ENCODE measurements around the gene DNAJC19. TPM values are rescaled to one million over a fixed set of nuclear protein-coding genes. Genes with fewer than 3 reads are reported as not detected.

Gene DNAJC19
- total RNA-seq, 1 experiment from 2014 or later = 82.0 TPM

DNA sequence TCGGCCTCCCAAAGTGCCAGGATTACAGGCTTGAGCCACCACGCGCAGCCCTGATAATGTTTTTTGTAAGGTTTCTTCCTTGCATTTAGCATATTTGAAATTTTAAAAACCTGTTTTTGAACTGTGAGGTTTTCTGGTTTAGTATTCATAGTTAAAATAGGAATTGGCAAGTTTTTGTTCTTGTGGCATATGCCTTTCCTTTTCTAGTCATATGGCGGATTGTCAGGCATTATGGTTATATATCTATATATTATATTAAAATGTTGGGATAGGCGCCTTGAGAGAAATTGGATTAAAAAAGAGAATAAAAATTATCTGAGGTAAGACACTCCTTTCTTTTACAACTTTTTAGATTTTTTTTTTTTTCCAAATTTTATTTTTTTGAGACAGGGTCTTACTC lies 48.7 kb downstream of the DNAJC19 start:
- Histone ChIP-seq H2BK120ac (ENCODE audit: low read depth, low read length, poor library complexity, severe bottlenecking) (no peak overlapping the region), H3K56ac (ENCODE audit: insufficient read length, low read depth, low read length) (no peak overlapping the region), H4K5ac (ENCODE audit: insufficient read length, low read depth, low read length) (no peak overlapping the region), H3K9me3 (ENCODE audit: control insufficient read depth, low read depth, low read length) (no peaks in the 10 kb centered on the region), H3K79me2 (ENCODE audit: insufficient read depth, low read length) (peaks cover 14% of the 10 kb centered on the region; the same call in 1 of the 2 replicates), H3K4ac (ENCODE audit: low read depth, low read length) (no peak overlapping the region), H3K4me2 (ENCODE audit: insufficient read depth, insufficient read length, low read length) (no peak overlapping the region), H3K27ac (ENCODE audit: insufficient read length, low read depth, low read length) (no peak overlapping the region), H2BK20ac (ENCODE audit: low read depth, low read length, poor library complexity, severe bottlenecking) (no peak overlapping the region), H3K14ac (ENCODE audit: insufficient read depth, low read length) (no peak overlapping the region), H2AFZ (ENCODE audit: low read length) (no peak overlapping the region), H3K23ac (ENCODE audit: insufficient read length, low read depth, low read length) (no peak overlapping the region), H2BK15ac (ENCODE audit: low read depth, low read length) (no peak overlapping the region), H2BK12ac (ENCODE audit: insufficient read length, low read depth, low read length) (no peak overlapping the region), H4K20me1 (ENCODE audit: control insufficient read depth, insufficient read depth, insufficient read length) (no peaks in the 10 kb centered on the region), H4K91ac (ENCODE audit: insufficient read length, low read depth, low read length) (no peak overlapping the region), H2AK5ac (ENCODE audit: insufficient read length, low read length) (no peak overlapping the region), H3K18ac (ENCODE audit: insufficient read length, low read depth, low read length) (no peak overlapping the region), H3K9ac (ENCODE audit: extremely low read depth, insufficient read length, low read length) (no peak overlapping the region), H3K27me3 (ENCODE audit: insufficient read depth, low read length) (no peaks in the 10 kb centered on the region), H3K23me2 (ENCODE audit: insufficient read length, low read depth, low read length, poor library complexity, severe bottlenecking) (no peaks in the 10 kb centered on the region), H3K79me1 (ENCODE audit: insufficient read depth, low read depth, low read length, poor library complexity, severe bottlenecking) (peaks cover 12% of the 10 kb centered on the region), H3T11ph (ENCODE audit: low read length) (no peak overlapping the region), H4K8ac (replicated peaks; ENCODE audit: insufficient read length, low read depth, low read length) (no peak overlapping the region), H3K4me1 (ENCODE audit: insufficient read depth, low read length) (no peaks in the 10 kb centered on the region), H2BK5ac (ENCODE audit: insufficient read length, low read length) (no peak overlapping the region)
- no peak for TF ChIP-seq CTCF (conservative IDR thresholded peaks at IDR 0.05)
- Mint-ChIP-seq H3K36me3 (ENCODE audit: insufficient read depth in 1 of 3, low read depth in 3 of 3) (peaks cover 24 to 71% (median 56%) of the 10 kb centered on the region in 3 experiments), H3K9me3 (no peaks in the 10 kb centered on the region), H3K4me3 (no peak overlapping the region), H3K27ac (no peak overlapping the region; a peak in 1 of 7 replicates), H3K27me3 (ENCODE audit: low read depth) (no peaks in the 10 kb centered on the region), H3K4me1 (no peaks in the 10 kb centered on the region)
- no peak for DNase-seq
- no CpG with 5 or more reads among the region's 5 CpGs for WGBS (ENCODE audit: extremely low coverage, insufficient read length, low lambda C conversion rate)
